Lower leg skin (tissue), 4 donors: ENCODE measurements around the gene RGS16. TPM values are rescaled to one million over a fixed set of nuclear protein-coding genes. Genes with fewer than 3 reads are reported as not detected.

Source experiments
- DNase-seq, 2 donors: peaks; one replicate each; pipeline ENCODE4 v3.0.0-alpha.2; 2019; ENCODE audit warnings: low spot score in 2 of 2
- H3K4me3 ChIP-seq: fragments of 200-600 bp; sonication (generic); 2 replicates; pipeline ENCODE4 v1.5.1; 2017; ENCODE audit warnings: mild to moderate bottlenecking, low read depth; ENCODE audit not compliant: poor library complexity, severe bottlenecking
- CTCF ChIP-seq, 3 donors: fragments of 450-650 bp; IDR thresholded peaks; one replicate each; pipeline ENCODE4 v1.5.1; 2016; ENCODE audit warnings: antibody characterized with exemption in 3 of 3, mild to moderate bottlenecking in 3 of 3, moderate library complexity in 2 of 3
- POLR2A ChIP-seq, 2 donors: fragments of 450-650 bp; IDR thresholded peaks; one replicate each; pipeline ENCODE4 v1.6.1; 2016 to 2017; ENCODE audit warnings: antibody characterized with exemption in 2 of 2, mild to moderate bottlenecking in 1 of 2, moderate library complexity in 1 of 2
- WGBS, 2 donors: methylation state at CpG; one replicate each; pipeline ENCODE4 v1.1.5; 2018; 5-methylcytosine and 5-hydroxymethylcytosine counted together
- intact Hi-C: fragments of 100-400 bp; cut with DNase I; formaldehyde crosslinking; loops from one replicate; pipeline ENCODE4 v1.15.0; 2023; ENCODE audit warnings: low total_unique reads
- total RNA-seq, 4 donors: library from RNA; depleted of rRNA; stranded (reverse); fragments of >200 nt; gene quantifications; one replicate each; pipeline ENCODE4 v1.1.0, GENCODE V29; 2016

The RGS16 gene
- total RNA-seq, 4 donors from 2014 or later: 0.37 to 1.2 (median 1.1) TPM; not detected in 1

GRCh38 chr1:182624577-182624976, 20.4 kb upstream of the RGS16 start:
- WGBS, 2 donors: 33 to 55% methylated on average over 1 of the region's 1 CpG
- intact Hi-C loops: no loop called here

GRCh38 chr1:182622901-182623528, 18.8 kb upstream of the RGS16 start:
- no peak for DNase-seq
- WGBS, 2 donors: 45 to 56% methylated on average over 6 of the region's 6 CpGs
- TF ChIP-seq POLR2A (IDR thresholded peaks at IDR 0.05) (no peak), CTCF (IDR thresholded peaks at IDR 0.05) (no peak)
- no peak overlapping the region for H3K4me3 ChIP-seq
- intact Hi-C loops: no loop called here

More at GRCh38 chr1:182624577-182624976, 20.4 kb upstream of the RGS16 start:
- H3K4me3 ChIP-seq: no peak overlapping the region
- TF ChIP-seq POLR2A (IDR thresholded peaks at IDR 0.05) (no peak), CTCF (IDR thresholded peaks at IDR 0.05) (no peak)
- DNase-seq: no peak

GRCh38 chr1:182621906-182622305, 17.7 kb upstream of the RGS16 start:
- 93% methylated on average over 2 of the region's 2 CpGs for WGBS, 2 donors
- no peak overlapping the region for H3K4me3 ChIP-seq
- TF ChIP-seq POLR2A (IDR thresholded peaks at IDR 0.05): no peak
- no peak for TF ChIP-seq CTCF (IDR thresholded peaks at IDR 0.05)
- intact Hi-C loops: no loop called here
- DNase-seq: no peak

GRCh38 chr1:182620924-182621585, 16.9 kb upstream of the RGS16 start:
- intact Hi-C loops: no loop called here
- no peak for TF ChIP-seq POLR2A (IDR thresholded peaks at IDR 0.05)
- no peak overlapping the region for H3K4me3 ChIP-seq
- no peak for DNase-seq

GRCh38 chr1:182617734-182618351, 13.7 kb upstream of the RGS16 start:
- no peak for TF ChIP-seq CTCF (IDR thresholded peaks at IDR 0.05)
- TF ChIP-seq POLR2A (IDR thresholded peaks at IDR 0.05): no peak
- H3K4me3 ChIP-seq: no peak overlapping the region
- DNase-seq: no peak
- WGBS, 2 donors: 45 to 50% methylated on average over 6 of the region's 6 CpGs
- intact Hi-C loops: no loop called here

GRCh38 chr1:182617014-182617429, 12.8 kb upstream of the RGS16 start:
- intact Hi-C loops: no loop called here
- no peak for TF ChIP-seq CTCF (IDR thresholded peaks at IDR 0.05)
- TF ChIP-seq POLR2A (IDR thresholded peaks at IDR 0.05): no peak
- DNase-seq: no peak
- 69 to 70% methylated on average over 4 of the region's 4 CpGs for WGBS, 2 donors
- no peak overlapping the region for H3K4me3 ChIP-seq
